Esophagus muscularis mucosa (tissue), 4 donors: Measurements from ENCODE around the gene SRPK3. TPM values are rescaled to one million over a fixed set of nuclear protein-coding genes. Genes with fewer than 3 reads are reported as not detected.
A peak's percentile ranks its signal among the peaks of the same experiment; 100 is the strongest.

Source experiments
- DNase-seq: peaks from one replicate; pipeline ENCODE4 v3.0.0-alpha.2; 2017; ENCODE audit errors: extremely low spot score
- H3K27ac ChIP-seq, 4 donors: fragments of 200-600 bp; sonication (generic); replicated peaks in 1 of 4; 1 replicate in 3 of 4; 2 replicates in 1 of 4; pipeline ENCODE4 v1.5.1; 2016 to 2019; ENCODE audit warnings: mild to moderate bottlenecking in 1 of 4
- H3K27me3 ChIP-seq, 4 donors: fragments of 200-600 bp; sonication (generic); one replicate each; pipeline versions ENCODE4 v1.5.1 to v1.6.0; 2016 to 2019
- H3K36me3 ChIP-seq, 4 donors: fragments of 200-600 bp; sonication (generic); one replicate each; pipeline ENCODE4 v1.5.1; 2016 to 2019
- H3K4me1 ChIP-seq, 4 donors: fragments of 200-600 bp; sonication (generic); one replicate each; pipeline ENCODE4 v1.5.1; 2016 to 2019
- H3K4me3 ChIP-seq, 4 donors: fragments of 200-600 bp; sonication (generic); 1 replicate in 2 of 4; 2 replicates in 2 of 4; pipeline ENCODE4 v1.5.1; 2016 to 2019; ENCODE audit warnings: mild to moderate bottlenecking in 4 of 4, moderate library complexity in 1 of 4
- H3K9me3 ChIP-seq, 4 donors: fragments of 200-600 bp; sonication (generic); 1 replicate in 3 of 4; 2 replicates in 1 of 4; pipeline ENCODE4 v1.5.1; 2016 to 2019
- EP300 ChIP-seq: sonication (generic); formaldehyde crosslinking; IDR thresholded peaks from one replicate; pipeline ENCODE4 v1.6.1; 2017; ENCODE audit warnings: antibody characterized with exemption
- POLR2A ChIP-seq: fragments of 450-650 bp; IDR thresholded peaks from one replicate; pipeline ENCODE4 v1.6.1; 2017; ENCODE audit warnings: antibody characterized with exemption, moderate library complexity, mild to moderate bottlenecking, low read depth
- POLR2AphosphoS5 ChIP-seq, 2 donors: sonication (generic); formaldehyde crosslinking; IDR thresholded peaks; one replicate each; pipeline ENCODE4 v1.6.1; 2017; ENCODE audit warnings: antibody characterized with exemption in 2 of 2
- WGBS: methylation state at CpG from one replicate; pipeline ENCODE4 v1.1.5; 2018; 5-methylcytosine and 5-hydroxymethylcytosine counted together
- intact Hi-C: fragments of 100-400 bp; cut with DNase I; formaldehyde crosslinking; loops from one replicate; pipeline ENCODE4 v1.15.1; 2023
- total RNA-seq, 4 donors: library from RNA; depleted of rRNA; stranded (reverse); fragments of >200 nt; gene quantifications; one replicate each; pipeline versions ENCODE4 v1.1.0 to v1.2.1, GENCODE V29; 2016
- TF ChIP-seq, protein P1 (sequence below), 3 experiments: fragments of 200-600 bp in 2 of 3; fragments of 450-650 bp in 1 of 3; sonication (generic) in 2 of 3; IDR thresholded peaks; one replicate each; pipeline ENCODE4 v1.5.1; 2017 to 2019; ENCODE audit warnings: antibody characterized with exemption in 3 of 3, mild to moderate bottlenecking in 2 of 3, moderate library complexity in 1 of 3

SRPK3 gene
- total RNA-seq, 4 donors from 2014 or later: 0.52 to 2.2 (median 1.1) TPM

DNA sequence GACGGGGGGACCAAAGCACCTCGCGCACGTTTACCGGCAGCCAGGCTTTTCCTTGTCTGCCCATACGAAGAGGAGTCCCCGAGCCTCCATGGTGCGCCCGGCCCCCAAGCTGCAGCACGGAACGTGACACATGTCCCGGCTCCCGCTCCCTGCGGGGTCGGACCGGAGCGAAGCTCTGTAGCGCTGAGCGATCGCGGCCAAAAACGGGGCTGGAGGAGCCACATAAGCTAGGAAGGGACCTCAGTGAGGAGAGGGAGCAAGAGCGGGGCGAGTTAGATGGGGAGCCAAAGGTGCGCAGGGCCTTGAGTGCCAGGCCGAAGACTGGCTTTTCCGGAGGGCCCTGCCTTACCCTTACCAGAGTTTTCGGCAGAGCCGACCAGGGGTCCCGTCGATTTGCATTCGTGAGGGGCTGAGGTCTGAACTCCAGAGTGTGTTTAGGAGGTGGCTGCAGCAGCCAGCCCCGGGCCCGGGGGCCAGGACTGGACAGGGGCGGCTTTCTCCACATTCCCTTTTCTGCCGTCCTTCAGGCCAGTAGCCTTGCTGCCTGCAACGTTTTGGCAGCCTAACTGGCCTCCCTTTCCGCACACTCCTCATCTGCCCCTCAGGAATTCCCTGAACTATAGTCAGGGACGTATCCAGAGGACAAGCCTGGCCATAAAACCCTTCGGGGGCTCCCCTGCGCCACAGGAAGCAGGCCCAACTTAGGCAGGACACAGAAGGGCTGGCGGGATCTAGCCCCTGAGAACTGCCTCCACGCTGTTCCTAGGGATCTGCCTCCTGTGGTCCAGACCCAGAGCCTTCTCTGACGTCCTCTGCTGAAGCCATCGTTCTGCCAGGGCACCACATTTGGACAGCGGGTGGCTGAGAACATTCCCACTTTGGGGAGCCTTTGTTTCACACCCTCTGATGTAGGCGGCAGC is 14.3 kb downstream of the SRPK3 start:
- 45% methylated on average over 34 of the region's 47 CpGs for WGBS
- intact Hi-C loops: no loop called here
- peaks cover 17 to 62% (median 51%) of the 10 kb centered on the region in 4 donors for H3K4me1 ChIP-seq

DNA sequence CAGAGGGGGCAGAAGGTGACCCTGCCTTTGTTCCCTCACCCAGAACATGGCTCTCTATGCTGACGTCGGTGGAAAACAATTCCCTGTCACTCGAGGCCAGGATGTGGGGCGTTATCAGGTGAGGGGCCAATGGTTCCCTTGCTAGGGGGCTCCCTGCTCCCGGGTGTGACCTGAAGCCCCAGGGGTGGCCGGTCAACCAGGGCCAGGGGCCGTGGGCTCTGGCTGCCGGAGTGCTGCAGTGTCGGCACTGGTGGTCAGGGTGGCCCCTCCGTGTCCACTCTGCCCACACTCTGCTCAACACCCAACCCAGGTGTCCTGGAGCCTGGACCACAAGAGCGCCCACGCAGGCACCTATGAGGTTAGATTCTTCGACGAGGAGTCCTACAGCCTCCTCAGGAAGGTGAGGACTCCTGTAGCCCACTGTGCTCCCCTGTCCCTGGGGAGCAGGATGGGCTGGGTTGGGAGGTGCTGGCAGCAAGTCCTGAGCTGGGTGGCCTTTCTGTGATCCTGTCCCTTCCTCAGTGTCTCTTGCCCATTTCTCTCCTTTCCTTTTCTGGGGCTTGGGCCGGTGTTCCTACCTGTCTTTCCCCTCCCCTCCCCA is 16.7 kb downstream of the SRPK3 start:
- TF ChIP-seq POLR2A (no peak), EP300 (no peak), POLR2AphosphoS5 (IDR thresholded peaks at IDR 0.05) (no peak)
- TF ChIP-seq, protein P1, sequence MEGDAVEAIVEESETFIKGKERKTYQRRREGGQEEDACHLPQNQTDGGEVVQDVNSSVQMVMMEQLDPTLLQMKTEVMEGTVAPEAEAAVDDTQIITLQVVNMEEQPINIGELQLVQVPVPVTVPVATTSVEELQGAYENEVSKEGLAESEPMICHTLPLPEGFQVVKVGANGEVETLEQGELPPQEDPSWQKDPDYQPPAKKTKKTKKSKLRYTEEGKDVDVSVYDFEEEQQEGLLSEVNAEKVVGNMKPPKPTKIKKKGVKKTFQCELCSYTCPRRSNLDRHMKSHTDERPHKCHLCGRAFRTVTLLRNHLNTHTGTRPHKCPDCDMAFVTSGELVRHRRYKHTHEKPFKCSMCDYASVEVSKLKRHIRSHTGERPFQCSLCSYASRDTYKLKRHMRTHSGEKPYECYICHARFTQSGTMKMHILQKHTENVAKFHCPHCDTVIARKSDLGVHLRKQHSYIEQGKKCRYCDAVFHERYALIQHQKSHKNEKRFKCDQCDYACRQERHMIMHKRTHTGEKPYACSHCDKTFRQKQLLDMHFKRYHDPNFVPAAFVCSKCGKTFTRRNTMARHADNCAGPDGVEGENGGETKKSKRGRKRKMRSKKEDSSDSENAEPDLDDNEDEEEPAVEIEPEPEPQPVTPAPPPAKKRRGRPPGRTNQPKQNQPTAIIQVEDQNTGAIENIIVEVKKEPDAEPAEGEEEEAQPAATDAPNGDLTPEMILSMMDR (IDR thresholded peaks at IDR 0.05): no peak
- 95% methylated on average over 9 of the region's 15 CpGs for WGBS
- Histone ChIP-seq H3K4me3 (no peak overlapping the region), H3K4me1 (peaks cover 15 to 38% (median 34%) of the 10 kb centered on the region in 4 donors), H3K27ac (no peak overlapping the region), H3K27me3 (no peaks in the 10 kb centered on the region), H3K36me3 (peaks cover 0 to 29% (median 23%) of the 10 kb centered on the region in 4 donors), H3K9me3 (peaks cover 0 to 26% (median 0%) of the 10 kb centered on the region in 4 donors)
- no peak for DNase-seq
- intact Hi-C loops: no loop called here

More for the DNA sequence above, 14.3 kb downstream of the SRPK3 start:
- TF ChIP-seq POLR2A: no peak
- no peak for TF ChIP-seq EP300
- Histone ChIP-seq H3K27ac (peak overlapping the region; percentile 92 to 96 (median 94)), H3K4me3 (peak overlapping the region; percentile 65 to 81 (median 70)), H3K27me3 (no peaks in the 10 kb centered on the region), H3K9me3 (peaks cover 0 to 26% (median 0%) of the 10 kb centered on the region in 4 donors), H3K36me3 (peaks cover 0 to 34% (median 25%) of the 10 kb centered on the region in 4 donors)
- no peak for DNase-seq

DNA sequence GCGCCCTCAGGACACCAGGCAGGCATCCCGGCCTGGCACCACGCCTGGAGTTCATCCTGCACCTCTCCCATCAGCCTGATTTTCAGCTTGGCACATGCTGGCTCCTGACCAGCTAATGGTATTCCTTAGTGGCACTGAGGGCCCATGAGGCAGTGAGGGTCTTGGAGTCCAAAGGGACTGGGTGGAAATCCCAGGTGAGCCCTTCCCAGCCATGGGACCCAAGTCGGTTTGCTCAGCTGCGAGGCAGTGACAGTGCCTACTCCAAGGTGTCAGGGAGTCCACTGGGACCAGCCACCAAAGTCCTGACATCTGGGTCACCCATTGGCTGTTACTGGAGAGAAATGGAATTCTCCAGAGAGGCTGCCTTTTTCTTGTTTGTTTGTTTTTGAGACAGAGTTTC is 18.5 kb downstream of the SRPK3 start:
- 92% methylated on average over 2 of the region's 5 CpGs for WGBS
- Histone ChIP-seq H3K27me3 (no peaks in the 10 kb centered on the region), H3K4me1 (peaks cover 6 to 28% (median 24%) of the 10 kb centered on the region in 4 donors), H3K27ac (no peak overlapping the region), H3K9me3 (peaks cover 0 to 18% (median 0%) of the 10 kb centered on the region in 4 donors), H3K4me3 (no peak overlapping the region), H3K36me3 (peaks cover 0 to 36% (median 29%) of the 10 kb centered on the region in 4 donors)
- no peak for DNase-seq
- intact Hi-C loops: no loop called here
- TF ChIP-seq, protein P1 (IDR thresholded peaks at IDR 0.05): no peak
- TF ChIP-seq EP300: no peak
- no peak for TF ChIP-seq POLR2AphosphoS5 (IDR thresholded peaks at IDR 0.05)
- TF ChIP-seq POLR2A: no peak

DNA sequence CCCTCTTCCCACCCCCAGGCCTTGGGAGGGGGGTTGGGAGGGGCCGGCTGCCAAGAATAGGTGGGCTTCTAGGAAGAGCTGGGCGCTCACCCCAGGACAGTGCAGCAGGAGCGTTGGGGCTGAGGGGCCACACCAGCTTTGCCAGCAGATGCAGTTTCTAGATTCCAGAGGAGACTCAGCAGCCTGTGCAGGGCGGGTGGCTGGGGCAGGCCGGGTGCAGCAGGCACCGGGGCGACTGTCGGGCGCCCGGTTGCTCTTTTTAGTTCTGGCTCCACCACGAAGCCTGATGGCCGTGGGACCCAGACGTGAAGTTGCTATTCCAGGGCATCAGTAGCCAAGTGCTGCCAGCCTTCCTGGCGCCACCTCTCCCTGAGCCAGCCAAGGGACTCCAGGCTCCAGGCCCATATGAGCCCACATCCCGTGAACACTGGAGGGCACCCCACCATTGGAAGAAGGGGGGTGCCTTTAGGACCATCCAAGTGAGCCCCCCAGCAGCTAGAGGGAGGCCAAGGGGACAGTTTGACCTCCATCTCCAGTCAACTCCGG is 19.4 kb downstream of the SRPK3 start:
- intact Hi-C loops: no loop called here
- TF ChIP-seq POLR2AphosphoS5 (IDR thresholded peaks at IDR 0.05): no peak
- H3K9me3 ChIP-seq: peaks cover 0 to 9% (median 0%) of the 10 kb centered on the region in 4 donors
- WGBS: 61% methylated on average over 14 of the region's 16 CpGs
- H3K36me3 ChIP-seq: peaks cover 0 to 40% (median 32%) of the 10 kb centered on the region in 4 donors
- no peaks in the 10 kb centered on the region for H3K27me3 ChIP-seq
- H3K4me3 ChIP-seq: no peak overlapping the region
- no peak overlapping the region for H3K27ac ChIP-seq
- no peak for DNase-seq
- H3K4me1 ChIP-seq: peaks cover 6 to 24% (median 21%) of the 10 kb centered on the region in 4 donors

DNA sequence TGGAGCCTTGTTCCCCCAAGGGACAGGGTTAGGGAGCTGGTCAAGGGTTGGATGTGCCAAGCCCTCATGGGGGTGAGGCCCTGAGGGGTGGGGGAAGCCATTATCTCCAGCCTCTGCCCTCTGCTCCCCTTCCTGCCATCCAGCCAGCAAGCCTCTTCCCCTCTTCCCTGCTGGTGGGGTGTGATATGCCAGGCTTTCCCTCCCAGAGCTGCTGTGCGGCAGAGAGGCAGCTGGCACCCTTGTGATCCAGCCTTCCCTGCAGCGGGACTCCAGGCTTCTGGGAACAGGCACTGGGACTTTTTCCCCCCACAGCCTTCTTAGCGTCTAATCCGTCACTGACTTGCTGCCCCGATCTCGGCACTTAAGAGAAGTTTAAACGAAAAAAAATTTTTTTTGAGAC is 19.9 kb downstream of the SRPK3 start:
- Histone ChIP-seq H3K9me3 (peaks cover 0 to 9% (median 0%) of the 10 kb centered on the region in 4 donors), H3K4me3 (no peak overlapping the region), H3K4me1 (peaks cover 3 to 19% (median 16%) of the 10 kb centered on the region in 4 donors), H3K27ac (no peak overlapping the region), H3K27me3 (no peaks in the 10 kb centered on the region), H3K36me3 (peaks cover 0 to 45% (median 32%) of the 10 kb centered on the region in 4 donors)
- intact Hi-C loops: no loop called here
- TF ChIP-seq POLR2AphosphoS5 (IDR thresholded peaks at IDR 0.05) (no peak), POLR2A (no peak), EP300 (no peak)
- TF ChIP-seq, protein P1 (IDR thresholded peaks at IDR 0.05): no peak
- 90% methylated on average over 7 of the region's 7 CpGs for WGBS
- no peak for DNase-seq
